Fibroblast of lung (primary cell): ENCODE measurements around the gene PLAC1. TPM values are rescaled to one million over a fixed set of nuclear protein-coding genes. Genes with fewer than 3 reads are reported as not detected.

Source experiments
- DNase-seq, 2 donors: peaks; one replicate each; pipeline versions ENCODE4 v3.0.0 to v3.0.0-alpha.2; 2010; ENCODE audit warnings: low read depth in 2 of 2
- H2AFZ ChIP-seq: 2 replicates; pipeline ENCODE4 v1.5.1; 2012; ENCODE audit warnings: low read length, control low read depth, inconsistent platforms
- H3K27ac ChIP-seq: 2 replicates; pipeline ENCODE4 v1.5.1; 2011; ENCODE audit warnings: low read length, control low read depth; ENCODE audit not compliant: insufficient read depth
- H3K27me3 ChIP-seq: 2 replicates; pipeline ENCODE4 v1.5.1; 2011; ENCODE audit warnings: mild to moderate bottlenecking, low read length; ENCODE audit not compliant: control insufficient read depth, insufficient read depth
- H3K36me3 ChIP-seq: 2 replicates; pipeline ENCODE4 v1.5.1; 2011; ENCODE audit warnings: low read length; ENCODE audit not compliant: control insufficient read depth, insufficient read depth
- H3K4me1 ChIP-seq: 2 replicates; pipeline ENCODE4 v1.5.1; 2011; ENCODE audit warnings: low read length; ENCODE audit not compliant: control insufficient read depth, insufficient read depth; ENCODE audit errors: extremely low read depth
- H3K4me2 ChIP-seq: 2 replicates; pipeline ENCODE4 v1.5.1; 2011; ENCODE audit warnings: low read length, control low read depth; ENCODE audit not compliant: insufficient read depth; ENCODE audit errors: extremely low read depth
- H3K4me3 ChIP-seq, 4 experiments: fragments of 200-600 bp in 1 of 4; sonication (generic) in 1 of 4; replicated peaks in 1 of 4; 2 replicates each; pipeline ENCODE4 v1.5.1; 2011 to 2016; ENCODE audit warnings: low read length in 4 of 4, low read depth in 3 of 4, mild to moderate bottlenecking in 3 of 4, control low read depth in 2 of 4, inconsistent platforms in 1 of 4, mixed read lengths in 1 of 4; ENCODE audit not compliant: insufficient read depth in 1 of 4; ENCODE audit errors: control extremely low read depth in 1 of 4
- H3K79me2 ChIP-seq: 2 replicates; pipeline ENCODE4 v1.5.1; 2012; ENCODE audit warnings: mild to moderate bottlenecking, low read length, inconsistent platforms; ENCODE audit not compliant: control insufficient read depth, insufficient read depth
- H3K9ac ChIP-seq: 2 replicates; pipeline ENCODE4 v1.5.1; 2011; ENCODE audit warnings: mild to moderate bottlenecking, low read length, control low read depth; ENCODE audit not compliant: insufficient read depth
- H3K9me3 ChIP-seq: 2 replicates; pipeline ENCODE4 v1.5.1; 2012; ENCODE audit warnings: low read depth, low read length; ENCODE audit not compliant: control insufficient read depth, insufficient read depth
- H4K20me1 ChIP-seq: 2 replicates; pipeline ENCODE4 v1.5.1; 2011; ENCODE audit warnings: low read length; ENCODE audit not compliant: control insufficient read depth, insufficient read depth; ENCODE audit errors: extremely low read depth
- EZH2 ChIP-seq: IDR thresholded peaks from 2 replicates; pipeline ENCODE4 v1.5.1; 2012; ENCODE audit warnings: low read length, control low read depth, mild to moderate bottlenecking; ENCODE audit errors: missing control alignments
- polyA plus RNA-seq, 2 donors: library from polyadenylated mRNA; depleted of rRNA in 1 of 2; stranded (reverse) in 1 of 2; unstranded in 1 of 2; fragments of >200 nt; gene quantifications; 2 replicates each; pipeline ENCODE4 v1.2.1, GENCODE V29; 2011 to 2012; ENCODE audit warnings: missing spikeins in 1 of 2
- total RNA-seq: library from RNA; depleted of rRNA; stranded (reverse); fragments of >200 nt; gene quantifications from 2 replicates; pipeline ENCODE4 v1.2.1, GENCODE V29; 2014
- TF ChIP-seq, protein P1 (sequence below), 2 donors: IDR thresholded peaks in 1 of 2; conservative IDR thresholded peaks in 1 of 2; 1 replicate in 1 of 2; 2 replicates in 1 of 2; pipeline ENCODE4 v1.5.1; 2011 to 2012; ENCODE audit warnings: low read length in 2 of 2, control low read depth in 1 of 2, inconsistent platforms in 1 of 2, low read depth in 1 of 2, mild to moderate bottlenecking in 1 of 2

The PLAC1 gene
- total and polyA plus RNA-seq, 2 donors (not counting 1 experiment from before 2014, with no cell fraction given): 0.17 to 0.22 TPM

DNA sequence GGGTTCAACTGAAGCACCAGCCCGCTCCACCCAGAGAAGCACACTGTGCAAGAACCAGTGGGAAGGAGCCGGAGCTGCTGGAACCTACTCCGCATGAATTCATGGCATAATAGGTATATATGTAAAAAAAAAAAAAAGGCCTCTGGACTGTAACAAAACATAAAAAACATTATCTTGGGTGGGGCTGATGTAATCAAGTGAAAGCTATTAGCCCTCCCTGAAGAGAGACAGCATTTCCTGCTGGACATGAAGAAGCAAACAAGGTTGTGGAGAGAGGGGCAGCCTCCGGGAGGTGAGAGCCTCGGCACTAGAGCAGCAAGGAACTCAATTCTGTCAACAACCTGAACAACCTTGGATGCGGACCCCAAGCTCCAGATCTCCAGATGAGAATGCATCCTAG, 50.7 kb downstream of the PLAC1 start:
- Histone ChIP-seq H3K79me2 (no peaks in the 10 kb centered on the region), H3K9ac (no peak overlapping the region), H3K36me3 (no peaks in the 10 kb centered on the region), H3K4me2 (no peak overlapping the region), H4K20me1 (no peaks in the 10 kb centered on the region), H3K27ac (no peak overlapping the region), H3K4me3 (no peak overlapping the region), H3K4me1 (peaks cover 4% of the 10 kb centered on the region), H2AFZ (no peak overlapping the region), H3K27me3 (no peaks in the 10 kb centered on the region), H3K9me3 (no peaks in the 10 kb centered on the region)
- peak in 1 of 2 donors; percentile 59 for DNase-seq
- TF ChIP-seq, protein P1, sequence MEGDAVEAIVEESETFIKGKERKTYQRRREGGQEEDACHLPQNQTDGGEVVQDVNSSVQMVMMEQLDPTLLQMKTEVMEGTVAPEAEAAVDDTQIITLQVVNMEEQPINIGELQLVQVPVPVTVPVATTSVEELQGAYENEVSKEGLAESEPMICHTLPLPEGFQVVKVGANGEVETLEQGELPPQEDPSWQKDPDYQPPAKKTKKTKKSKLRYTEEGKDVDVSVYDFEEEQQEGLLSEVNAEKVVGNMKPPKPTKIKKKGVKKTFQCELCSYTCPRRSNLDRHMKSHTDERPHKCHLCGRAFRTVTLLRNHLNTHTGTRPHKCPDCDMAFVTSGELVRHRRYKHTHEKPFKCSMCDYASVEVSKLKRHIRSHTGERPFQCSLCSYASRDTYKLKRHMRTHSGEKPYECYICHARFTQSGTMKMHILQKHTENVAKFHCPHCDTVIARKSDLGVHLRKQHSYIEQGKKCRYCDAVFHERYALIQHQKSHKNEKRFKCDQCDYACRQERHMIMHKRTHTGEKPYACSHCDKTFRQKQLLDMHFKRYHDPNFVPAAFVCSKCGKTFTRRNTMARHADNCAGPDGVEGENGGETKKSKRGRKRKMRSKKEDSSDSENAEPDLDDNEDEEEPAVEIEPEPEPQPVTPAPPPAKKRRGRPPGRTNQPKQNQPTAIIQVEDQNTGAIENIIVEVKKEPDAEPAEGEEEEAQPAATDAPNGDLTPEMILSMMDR (conservative IDR thresholded peaks at IDR 0.05 in 1 of 2, IDR thresholded peaks at IDR 0.05 in 1 of 2; ENCODE audit: low read depth in 1 of 2, low read length in 2 of 2): no peak
- no peak for TF ChIP-seq EZH2

DNA sequence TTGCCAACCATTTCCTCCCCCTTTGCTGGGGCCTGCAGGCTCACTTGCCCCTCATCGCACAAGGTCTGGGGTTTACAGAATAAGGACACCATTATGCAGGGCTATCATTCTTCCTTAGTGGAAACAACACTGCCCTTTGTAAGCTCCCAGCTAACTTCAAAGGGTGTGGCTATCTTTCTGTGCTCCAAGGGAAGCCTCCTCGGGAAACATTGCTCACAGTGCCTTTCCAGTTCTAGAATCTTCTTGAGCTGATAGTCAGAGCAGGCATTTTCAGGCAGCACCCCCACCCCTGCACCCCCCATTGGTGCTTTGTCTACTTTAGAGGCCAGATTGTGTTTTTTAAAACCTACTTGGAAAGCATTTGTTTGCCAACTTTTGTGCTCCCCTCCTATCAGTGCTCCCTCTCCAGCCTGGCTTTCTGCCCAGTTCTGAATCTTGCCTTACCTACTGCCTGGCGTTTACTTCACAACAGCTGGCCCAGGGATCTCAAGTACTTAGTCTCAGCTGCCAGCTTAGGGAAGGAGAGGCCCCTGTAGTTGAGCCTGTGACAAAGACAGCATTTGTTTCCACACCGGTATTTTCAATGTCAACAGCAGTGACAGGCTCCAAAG, 53.5 kb downstream of the PLAC1 start:
- H3K9me3 ChIP-seq: no peaks in the 10 kb centered on the region
- no peaks in the 10 kb centered on the region for H3K36me3 ChIP-seq
- H3K4me1 ChIP-seq: peaks cover 10% of the 10 kb centered on the region
- DNase-seq: peak; percentile 39 to 61
- H3K9ac ChIP-seq: no peak overlapping the region
- H3K79me2 ChIP-seq: no peaks in the 10 kb centered on the region
- no peak overlapping the region for H2AFZ ChIP-seq
- H4K20me1 ChIP-seq: no peaks in the 10 kb centered on the region
- no peak overlapping the region for H3K4me2 ChIP-seq
- peak overlapping the region; percentile 69 for H3K27ac ChIP-seq
- H3K27me3 ChIP-seq: no peaks in the 10 kb centered on the region
- TF ChIP-seq EZH2: no peak
- TF ChIP-seq, protein P1 (conservative IDR thresholded peaks at IDR 0.05 in 1 of 2, IDR thresholded peaks at IDR 0.05 in 1 of 2; ENCODE audit: low read depth in 1 of 2, low read length in 2 of 2): no peak
- H3K4me3 ChIP-seq: no peak overlapping the region

GRCh38 chrX:134603806-134604700, 54.2 kb downstream of the PLAC1 start:
- H3K36me3 ChIP-seq: no peaks in the 10 kb centered on the region
- peak overlapping the region; percentile 69 for H3K27ac ChIP-seq
- H3K79me2 ChIP-seq: no peaks in the 10 kb centered on the region
- TF ChIP-seq, protein P1 (conservative IDR thresholded peaks at IDR 0.05 in 1 of 2, IDR thresholded peaks at IDR 0.05 in 1 of 2; ENCODE audit: low read depth in 1 of 2, low read length in 2 of 2): peak in 1 of 2 donors; percentile 44
- TF ChIP-seq EZH2: no peak
- no peaks in the 10 kb centered on the region for H3K9me3 ChIP-seq
- no peak overlapping the region for H2AFZ ChIP-seq
- H3K4me3 ChIP-seq: no peak overlapping the region
- H3K27me3 ChIP-seq: no peaks in the 10 kb centered on the region
- peak overlapping the region; percentile 4 for H3K4me2 ChIP-seq
- no peak overlapping the region for H3K9ac ChIP-seq
- no peaks in the 10 kb centered on the region for H4K20me1 ChIP-seq
- H3K4me1 ChIP-seq: peaks cover 10% of the 10 kb centered on the region
- peak; percentile 86 to 93 for DNase-seq
